H1 (cell line): ENCODE measurements around the gene ABHD2. TPM values are rescaled to one million over a fixed set of nuclear protein-coding genes. Genes with fewer than 3 reads are reported as not detected.
A peak's percentile ranks its signal among the peaks of the same experiment; 100 is the strongest.

ENCODE experiments used
- CTCF ChIA-PET: fragments of 300-600 bp; sonication (Branson Sonifier 250); formaldehyde crosslinking; loops from one replicate; lab custom pipeline; 2021; ENCODE audit not compliant: partially characterized antibody; lab: Charles Lee
- POLR2A ChIA-PET: fragments of 300-600 bp; sonication (Branson Sonifier 250); formaldehyde crosslinking; loops from one replicate; lab custom pipeline; 2021; ENCODE audit warnings: inconsistent platforms; ENCODE audit not compliant: partially characterized antibody; lab: Charles Lee
- DNase-seq, 2 experiments: peaks; one replicate each; pipeline versions ENCODE4 v3.0.0 to v3.0.0-alpha.2; 2010 to 2022; ENCODE audit warnings: low spot score in 2 of 2, low read depth in 1 of 2, mixed read lengths in 1 of 2
- FAIRE-seq: peaks from 2 replicates; lab custom pipeline; 2011; peaks lifted over from hg19 to GRCh38; lab: Jason Lieb, UNC
- H2AFZ ChIP-seq: 2 replicates; pipeline ENCODE4 v1.8.1; 2012; ENCODE audit warnings: low read length, inconsistent platforms
- H2AK5ac ChIP-seq: 2 replicates; pipeline ENCODE4 v1.6.1; 2013; ENCODE audit warnings: low read depth, low read length
- H2BK120ac ChIP-seq: replicated peaks from 2 replicates; pipeline ENCODE3; 2013; ENCODE audit warnings: low read depth, low read length, inconsistent platforms
- H2BK12ac ChIP-seq: 2 replicates; pipeline ENCODE4 v1.6.1; 2013; ENCODE audit warnings: low read depth, low read length
- H2BK15ac ChIP-seq: 2 replicates; pipeline ENCODE4 v1.6.1; 2013; ENCODE audit warnings: low read length
- H2BK20ac ChIP-seq: 2 replicates; pipeline ENCODE4 v1.6.1; 2013; ENCODE audit warnings: low read length
- H2BK5ac ChIP-seq: 2 replicates; pipeline ENCODE4 v1.6.1; 2013; ENCODE audit warnings: low read depth, low read length
- H3K14ac ChIP-seq: 2 replicates; pipeline ENCODE4 v1.6.1; 2013; ENCODE audit warnings: inconsistent platforms; ENCODE audit not compliant: insufficient read length
- H3K18ac ChIP-seq: 2 replicates; pipeline ENCODE4 v1.6.1; 2013; ENCODE audit warnings: low read length; ENCODE audit errors: extremely low read depth
- H3K23ac ChIP-seq: 2 replicates; pipeline ENCODE4 v1.6.1; 2013; ENCODE audit warnings: inconsistent platforms; ENCODE audit not compliant: insufficient read length
- H3K23me2 ChIP-seq: 2 replicates; pipeline ENCODE4 v1.6.1; 2013; ENCODE audit warnings: low read depth, low read length
- H3K27ac ChIP-seq: 2 replicates; pipeline ENCODE4 v1.6.1; 2011; ENCODE audit warnings: low read depth, low read length, inconsistent platforms
- H3K27me3 ChIP-seq, 4 experiments: replicated peaks in 1 of 4; 1 replicate in 1 of 4; 2 replicates in 3 of 4; pipeline versions ENCODE4 v1.6.1 to v1.8.1; 2011 to 2013; ENCODE audit warnings: low read length in 3 of 4, mild to moderate bottlenecking in 3 of 4, inconsistent platforms in 2 of 4, mixed read lengths in 2 of 4, moderate library complexity in 1 of 4; ENCODE audit not compliant: control insufficient read depth in 3 of 4, insufficient read depth in 3 of 4; ENCODE audit errors: extremely low read depth in 1 of 4
- H3K36me3 ChIP-seq, 4 experiments: 2 replicates each; pipeline versions ENCODE4 v1.6.1 to v1.8.1; 2011 to 2013; ENCODE audit warnings: mild to moderate bottlenecking in 4 of 4, low read length in 3 of 4, moderate library complexity in 2 of 4, control low read depth in 1 of 4, inconsistent platforms in 1 of 4; ENCODE audit not compliant: insufficient read depth in 4 of 4, control insufficient read depth in 2 of 4
- H3K4ac ChIP-seq: replicated peaks from 2 replicates; pipeline ENCODE3; 2013; ENCODE audit warnings: low read length, low read depth, mixed read lengths, inconsistent platforms; ENCODE audit not compliant: insufficient read length
- H3K4me1 ChIP-seq, 4 experiments: replicated peaks in 1 of 4; 1 replicate in 1 of 4; 2 replicates in 3 of 4; pipeline versions ENCODE4 v1.6.1 to v1.8.1; 2011 to 2013; ENCODE audit warnings: low read length in 3 of 4, inconsistent platforms in 2 of 4, mixed read lengths in 1 of 4; ENCODE audit not compliant: insufficient read depth in 4 of 4, control insufficient read depth in 3 of 4
- H3K4me2 ChIP-seq, 2 experiments: 2 replicates each; pipeline versions ENCODE4 v1.6.1 to v1.8.1; 2011 to 2013; ENCODE audit warnings: low read depth in 2 of 2, low read length in 2 of 2, control low read depth in 1 of 2, inconsistent platforms in 1 of 2, mild to moderate bottlenecking in 1 of 2; ENCODE audit not compliant: insufficient read depth in 1 of 2
- H3K4me3 ChIP-seq, 4 experiments: fragments of 200-600, 300-600 bp in 1 of 4; sonication (generic), shearing (Covaris generic), sonication (Bioruptor Twin) in 1 of 4; 2 replicates each; pipeline versions ENCODE4 v1.5.1 to v1.8.1; 2011 to 2016; ENCODE audit warnings: low read length in 4 of 4, low read depth in 3 of 4, control low read depth in 2 of 4, inconsistent platforms in 2 of 4, mild to moderate bottlenecking in 2 of 4, mixed read lengths in 1 of 4, moderate library complexity in 1 of 4; ENCODE audit not compliant: insufficient read depth in 2 of 4; ENCODE audit errors: extremely low read depth in 1 of 4
- H3K56ac ChIP-seq: replicated peaks from 2 replicates; pipeline ENCODE3; 2013; ENCODE audit warnings: low read depth, mild to moderate bottlenecking, mixed read lengths, low read length, inconsistent platforms; ENCODE audit not compliant: insufficient read length
- H3K79me1 ChIP-seq: 2 replicates; pipeline ENCODE4 v1.6.1; 2013; ENCODE audit warnings: low read depth, low read length, control low read depth
- H3K79me2 ChIP-seq, 2 experiments: 2 replicates each; pipeline versions ENCODE4 v1.6.1 to v1.8.1; 2012 to 2013; ENCODE audit warnings: low read length in 2 of 2, mild to moderate bottlenecking in 2 of 2, inconsistent platforms in 1 of 2; ENCODE audit not compliant: insufficient read depth in 2 of 2, control insufficient read depth in 1 of 2
- H3K9ac ChIP-seq, 4 experiments: replicated peaks in 1 of 4; 1 replicate in 1 of 4; 2 replicates in 3 of 4; pipeline versions ENCODE4 v1.6.1 to v1.8.1; 2011 to 2013; ENCODE audit warnings: low read depth in 3 of 4, low read length in 3 of 4, control low read depth in 2 of 4, mild to moderate bottlenecking in 2 of 4, moderate library complexity in 2 of 4, inconsistent platforms in 1 of 4; ENCODE audit errors: extremely low read depth in 1 of 4
- H3K9me3 ChIP-seq, 2 experiments: 2 replicates each; pipeline versions ENCODE4 v1.6.1 to v1.8.1; 2012 to 2013; ENCODE audit warnings: mild to moderate bottlenecking in 2 of 2, moderate library complexity in 2 of 2, control low read depth in 1 of 2, inconsistent platforms in 1 of 2, low read depth in 1 of 2, low read length in 1 of 2, mixed read lengths in 1 of 2; ENCODE audit not compliant: insufficient read depth in 2 of 2
- H4K20me1 ChIP-seq, 2 experiments: replicated peaks in 1 of 2; 2 replicates each; pipeline versions ENCODE3 to v1.8.1; 2011 to 2013; ENCODE audit warnings: inconsistent platforms in 2 of 2, low read length in 2 of 2, mild to moderate bottlenecking in 1 of 2; ENCODE audit not compliant: insufficient read depth in 2 of 2, control insufficient read depth in 1 of 2
- H4K5ac ChIP-seq: 2 replicates; pipeline ENCODE4 v1.6.1; 2013; ENCODE audit warnings: low read length, low read depth, mixed read lengths, inconsistent platforms; ENCODE audit not compliant: insufficient read length
- H4K8ac ChIP-seq: 2 replicates; pipeline ENCODE4 v1.8.0; 2013; ENCODE audit warnings: mild to moderate bottlenecking, moderate library complexity, low read length, inconsistent platforms; ENCODE audit not compliant: insufficient read depth; ENCODE audit errors: extremely low read depth
- H4K91ac ChIP-seq: replicated peaks from 2 replicates; pipeline ENCODE3; 2013; ENCODE audit warnings: low read length, mixed read lengths, inconsistent platforms; ENCODE audit not compliant: insufficient read length
- ASH2L ChIP-seq: fragments of 200-600, 300-600 bp; sonication (generic); IDR thresholded peaks from one replicate; pipeline ENCODE4 v1.7.1; 2017; ENCODE audit warnings: low read length
- CHD1 ChIP-seq: IDR thresholded peaks from 2 replicates; pipeline ENCODE4 v1.6.1; 2012; ENCODE audit warnings: low read depth, low read length, improper control_type of control experiment
- POLR2A ChIP-seq, 2 experiments: IDR thresholded peaks; 1 replicate in 1 of 2; 2 replicates in 1 of 2; pipeline ENCODE4 v1.6.1; 2011; ENCODE audit warnings: low read depth in 2 of 2, low read length in 2 of 2, mild to moderate bottlenecking in 2 of 2; ENCODE audit errors: control extremely low read depth in 1 of 2
- RXRA ChIP-seq: IDR thresholded peaks from 2 replicates; pipeline ENCODE4 v1.6.1; 2011; ENCODE audit warnings: low read depth, mild to moderate bottlenecking, low read length, moderate library complexity; ENCODE audit not compliant: insufficient read depth
- WGBS, 2 experiments: shearing (Covaris generic) in 1 of 2; methylation state at CpG; one replicate each; pipeline versions ENCODE4 v1.1.6 to v1.1.7; 2013 to 2015; ENCODE audit warnings: low lambda C conversion rate in 2 of 2, mixed read lengths in 2 of 2, inconsistent platforms in 1 of 2, low coverage in 1 of 2, missing lambda C conversion rate in 1 of 2; ENCODE audit not compliant: insufficient replicate concordance in 2 of 2, insufficient coverage in 1 of 2, insufficient read length in 1 of 2; ENCODE audit errors: extremely low coverage in 1 of 2, missing lambda C conversion rate in 1 of 2; 5-methylcytosine and 5-hydroxymethylcytosine counted together
- polyA plus RNA-seq, 7 experiments: library from polyadenylated mRNA; depleted of rRNA in 3 of 7; stranded (reverse) in 5 of 7; unstranded in 2 of 7; fragments of >200 nt in 5 of 7; fragments of 200-250 nt in 2 of 7; gene quantifications; 1 replicate in 5 of 7; 2 replicates in 1 of 7; 4 replicates in 1 of 7; pipeline versions ENCODE4 v1.2.1 to v1.2.3, GENCODE V29; 2011 to 2013; ENCODE audit warnings: missing spikeins in 2 of 7, mixed read lengths in 2 of 7
- total RNA-seq: library from RNA; stranded (reverse); fragmentation: NEBNext Ultra II Directional; extraction: Animal tissue kit (Norgen Biotek cat#: 25700); gene quantifications from 2 replicates; pipeline ENCODE4 v1.2.1, GENCODE V29; 2021
- TF ChIP-seq, protein P1 (sequence below): IDR thresholded peaks from 2 replicates; pipeline ENCODE4 v1.6.1; 2011; ENCODE audit warnings: low read length, improper control_type of control experiment

Gene ABHD2
- total and polyA plus RNA-seq, 2 of the 8 experiments (the other 6 are each of a cell fraction or from before 2014, with no cell fraction given): 9.1 to 23.7 TPM

DNA sequence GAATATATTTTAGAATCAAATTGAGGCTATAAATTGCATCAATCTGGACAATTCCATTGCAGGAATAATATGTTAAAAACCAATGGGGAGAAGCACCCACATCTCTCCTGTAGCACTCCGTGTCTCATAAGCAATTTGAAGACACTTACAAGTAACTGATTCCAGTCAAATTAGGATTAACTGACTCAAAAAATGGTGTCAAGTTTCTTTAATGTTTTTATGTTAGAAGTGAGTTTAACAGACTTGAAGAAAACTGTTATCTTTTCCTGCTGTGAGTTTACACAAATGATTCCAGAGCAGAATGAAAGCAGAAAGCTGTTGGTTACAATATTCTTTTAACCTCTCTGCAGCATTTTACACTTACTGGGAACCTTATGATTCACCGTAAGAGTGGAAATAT is 109.9 kb downstream of the ABHD2 start:
- peak; percentile 7 for FAIRE-seq
- CTCF ChIA-PET: interaction anchor here (1.2 to 4.2 kb wide), 6 partner anchors 9 to 307 kb away, joined by 4 to 21 read pairs (median 6); partner anchors contain the start of gene FANCI
- TF ChIP-seq POLR2A (IDR thresholded peaks at IDR 0.05; ENCODE audit: control extremely low read depth in 1 of 2, low read depth in 2 of 2, low read length in 2 of 2): no peak
- no peak for TF ChIP-seq CHD1
- TF ChIP-seq, protein P1, sequence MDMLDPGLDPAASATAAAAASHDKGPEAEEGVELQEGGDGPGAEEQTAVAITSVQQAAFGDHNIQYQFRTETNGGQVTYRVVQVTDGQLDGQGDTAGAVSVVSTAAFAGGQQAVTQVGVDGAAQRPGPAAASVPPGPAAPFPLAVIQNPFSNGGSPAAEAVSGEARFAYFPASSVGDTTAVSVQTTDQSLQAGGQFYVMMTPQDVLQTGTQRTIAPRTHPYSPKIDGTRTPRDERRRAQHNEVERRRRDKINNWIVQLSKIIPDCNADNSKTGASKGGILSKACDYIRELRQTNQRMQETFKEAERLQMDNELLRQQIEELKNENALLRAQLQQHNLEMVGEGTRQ: no peak
- TF ChIP-seq ASH2L: no peak
- TF ChIP-seq RXRA: no peak

More for the DNA sequence above, 109.9 kb downstream of the ABHD2 start:
- Histone ChIP-seq H3K9ac (0 out of 7 replicates have a peak overlapping the region, but pooled peaks of 1 of the 4 experiments have one; percentile 35), H2AK5ac (peak overlapping the region; percentile 94; the same call in 1 of the 2 replicates), H2BK12ac (peak overlapping the region; percentile 89), H3K14ac (no peak overlapping the region), H3K9me3 (no peaks in the 10 kb centered on the region), H3K4me3 (peak overlapping the region in 1 of 4 experiments; percentile 4; a peak in 1 of 8 replicates), H3K56ac (no peak overlapping the region), H3K4me2 (peak overlapping the region in 1 of 2 experiments; percentile 8; a peak in 1 of 4 replicates), H3K4me1 (peaks cover 8 to 34% (median 15%) of the 10 kb centered on the region in 4 experiments), H3K27ac (no peak overlapping the region), H3K4ac (peak overlapping the region; percentile 22), H2BK20ac (0 out of 2 replicates have a peak overlapping the region, but pooled peaks have one; percentile 2), H2BK120ac (no peak overlapping the region), H3K27me3 (no peaks in the 10 kb centered on the region), H2AFZ (no peak overlapping the region), H3K79me1 (no peaks in the 10 kb centered on the region), H2BK15ac (0 out of 2 replicates have a peak overlapping the region, but pooled peaks have one; percentile 20), H3K79me2 (no peaks in the 10 kb centered on the region), H3K23ac (no peak overlapping the region), H3K18ac (no peak overlapping the region), H2BK5ac (0 out of 2 replicates have a peak overlapping the region, but pooled peaks have one; percentile 22), H4K20me1 (peaks cover 0 to 2% of the 10 kb centered on the region in 2 experiments), H4K91ac (peak overlapping the region; percentile 12), H4K8ac (no peak overlapping the region), H4K5ac (no peak overlapping the region), H3K23me2 (no peaks in the 10 kb centered on the region), H3K36me3 (no peaks in the 10 kb centered on the region; a peak in 1 of 8 replicates)
- no peak for DNase-seq
- WGBS, 2 experiments: 83% methylated on average over 2 of the region's 2 CpGs; no CpG with 5 or more reads in 1 of the 2 experiments
- POLR2A ChIA-PET: interaction anchor here (0.7 to 1.8 kb wide), 4 partner anchors 17 to 302 kb away, joined by 3 to 4 read pairs (median 4); partner anchors contain the start of gene HAPLN3
